Measurements from ENCODE around the gene PLAU.

PLAU gene

DNA sequence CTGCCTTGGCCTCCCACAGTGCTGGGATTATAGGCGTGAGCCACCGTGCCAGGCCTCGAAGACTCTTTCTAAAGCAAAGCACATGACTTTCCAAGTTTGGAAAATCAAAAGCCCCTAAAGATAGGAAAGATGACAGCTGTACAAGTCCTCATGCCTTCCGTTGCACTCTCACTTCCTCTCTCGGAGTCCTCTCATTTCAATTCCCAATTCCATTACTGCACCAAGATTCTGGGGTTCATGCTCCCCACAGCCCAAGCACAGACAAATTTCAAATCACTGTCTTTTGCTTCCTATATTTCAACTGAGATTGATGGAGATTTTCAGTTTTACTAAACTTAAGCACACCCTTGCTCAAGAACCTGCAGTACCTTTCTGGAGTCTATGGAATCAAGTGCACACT is 10.9 kb upstream of the PLAU start:
- Histone ChIP-seq H3K4me1 (ENCODE audit: control insufficient read depth, insufficient read depth, low read length, poor library complexity, severe bottlenecking) (peaks cover 18% of the 10 kb centered on the region), H3K4me3 (ENCODE audit: extremely low read depth, insufficient read depth, low read length, poor library complexity, severe bottlenecking) (no peak overlapping the region), H3K36me3 (ENCODE audit: control insufficient read depth, insufficient read depth, low read length) (no peaks in the 10 kb centered on the region), H3K27ac (ENCODE audit: low read depth, low read length, severe bottlenecking) (no peak overlapping the region), H3K9me3 (ENCODE audit: control insufficient read depth, low read length) (no peaks in the 10 kb centered on the region)
- 92 to 93% methylated on average over 5 of the region's 5 CpGs for WGBS, 2 experiments (ENCODE audit: insufficient coverage in 2 of 2)

DNA sequence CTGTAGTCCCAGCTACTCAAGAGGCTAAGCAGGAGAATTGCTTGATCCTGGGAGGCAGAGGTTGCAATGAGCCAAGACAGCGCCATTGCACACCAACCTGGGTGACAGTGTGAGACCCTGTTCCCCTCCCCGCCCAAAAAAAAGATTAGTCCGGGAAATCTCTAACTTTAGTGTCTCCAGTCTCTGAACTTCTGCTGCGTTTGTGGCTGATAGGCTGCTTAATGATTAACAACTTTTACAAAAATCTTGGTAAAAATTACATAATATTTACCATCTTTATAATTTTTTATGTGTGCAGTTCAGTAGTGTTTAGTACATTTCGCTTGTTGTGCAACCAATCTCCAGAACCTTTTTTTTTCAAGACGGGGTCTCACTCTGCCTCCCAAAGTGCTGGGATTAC is 9.7 kb upstream of the PLAU start:
- H3K36me3 ChIP-seq (ENCODE audit: control insufficient read depth, insufficient read depth, low read length), result no peaks in the 10 kb centered on the region
- no peak overlapping the region for H3K4me3 ChIP-seq (ENCODE audit: extremely low read depth, insufficient read depth, low read length, poor library complexity, severe bottlenecking)
- no peaks in the 10 kb centered on the region for H3K9me3 ChIP-seq (ENCODE audit: control insufficient read depth, low read length)
- no peak overlapping the region for H3K27ac ChIP-seq (ENCODE audit: low read depth, low read length, severe bottlenecking)
- WGBS, 2 experiments (ENCODE audit: insufficient coverage in 2 of 2), result 67 to 76% methylated on average over 3 to 5 of the region's 6 CpGs
- H3K4me1 ChIP-seq (ENCODE audit: control insufficient read depth, insufficient read depth, low read length, poor library complexity, severe bottlenecking), result peaks cover 29% of the 10 kb centered on the region

DNA sequence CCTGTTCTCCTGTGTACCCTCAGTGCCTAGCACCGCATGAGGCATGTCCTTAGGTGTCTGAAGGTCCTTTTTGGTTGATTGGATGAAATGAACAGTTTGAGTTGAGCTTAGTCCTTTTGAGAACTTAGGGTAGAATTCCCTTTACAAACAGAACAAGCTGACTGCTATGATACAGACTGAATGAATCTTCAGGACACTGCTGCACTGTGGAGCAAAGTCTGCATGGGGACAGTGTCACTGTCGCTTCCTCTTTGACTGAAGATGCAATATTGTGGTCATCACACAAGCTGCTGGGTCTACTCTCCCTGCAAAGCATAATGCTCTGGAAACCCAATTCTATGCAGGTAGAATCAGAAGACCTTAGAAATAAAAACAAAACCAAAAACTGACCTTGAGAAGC is 8.6 kb upstream of the PLAU start:
- H3K27ac ChIP-seq (ENCODE audit: low read depth, low read length, severe bottlenecking), result no peak overlapping the region
- H3K36me3 ChIP-seq (ENCODE audit: control insufficient read depth, insufficient read depth, low read length), result no peaks in the 10 kb centered on the region
- H3K4me3 ChIP-seq (ENCODE audit: extremely low read depth, insufficient read depth, low read length, poor library complexity, severe bottlenecking), result no peak overlapping the region
- H3K4me1 ChIP-seq (ENCODE audit: control insufficient read depth, insufficient read depth, low read length, poor library complexity, severe bottlenecking), result peaks cover 37% of the 10 kb centered on the region
- no peaks in the 10 kb centered on the region for H3K9me3 ChIP-seq (ENCODE audit: control insufficient read depth, low read length)
- 83 to 100% methylated on average over 1 of the region's 2 CpGs for WGBS, 2 experiments (ENCODE audit: insufficient coverage in 2 of 2)

DNA sequence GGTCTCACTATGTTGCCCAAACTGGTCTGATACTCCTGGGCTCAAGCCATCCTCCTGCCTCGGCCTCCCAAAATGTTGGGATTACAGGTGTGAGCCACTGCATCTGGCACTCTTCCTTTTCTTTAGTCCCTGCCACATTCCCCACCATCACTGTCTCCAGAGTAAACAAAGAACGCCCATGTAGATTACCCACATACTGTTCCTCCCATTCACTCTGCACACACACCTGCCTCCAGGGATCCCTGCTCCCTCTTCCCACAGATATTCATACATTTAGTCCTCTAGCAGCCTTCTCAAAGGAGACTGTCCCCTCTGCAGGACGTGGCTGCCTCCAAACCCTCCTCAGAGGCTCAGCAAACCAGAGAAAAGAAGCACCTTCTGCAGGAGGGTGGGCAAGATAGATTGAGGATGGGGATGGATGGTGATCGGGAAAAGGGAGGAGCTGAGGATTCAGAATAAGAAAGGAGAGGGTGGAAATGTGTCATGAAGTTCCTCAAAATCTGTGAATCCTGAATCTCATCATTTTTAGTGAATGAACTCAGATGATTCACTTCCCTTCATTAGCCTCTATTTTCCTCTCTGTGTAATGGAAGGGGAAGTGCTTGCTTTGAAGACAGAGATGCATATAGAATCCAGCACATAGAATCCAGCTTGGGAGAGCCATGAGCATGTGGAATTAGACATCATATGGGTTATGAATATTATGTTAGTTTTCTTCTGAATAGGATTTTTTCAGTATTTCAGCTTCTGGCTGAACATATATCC is 5.5 kb upstream of the PLAU start:
- peaks cover 42% of the 10 kb centered on the region for H3K4me1 ChIP-seq (ENCODE audit: control insufficient read depth, insufficient read depth, low read length, poor library complexity, severe bottlenecking)
- no peaks in the 10 kb centered on the region for H3K9me3 ChIP-seq (ENCODE audit: control insufficient read depth, low read length)
- H3K4me3 ChIP-seq (ENCODE audit: extremely low read depth, insufficient read depth, low read length, poor library complexity, severe bottlenecking), result no peak overlapping the region
- peak overlapping the region; percentile 99 for H3K27ac ChIP-seq (ENCODE audit: low read depth, low read length, severe bottlenecking)
- H3K36me3 ChIP-seq (ENCODE audit: control insufficient read depth, insufficient read depth, low read length), result no peaks in the 10 kb centered on the region
- WGBS, 2 experiments (ENCODE audit: insufficient coverage in 2 of 2), result 80 to 82% methylated on average over 2 to 3 of the region's 4 CpGs

DNA sequence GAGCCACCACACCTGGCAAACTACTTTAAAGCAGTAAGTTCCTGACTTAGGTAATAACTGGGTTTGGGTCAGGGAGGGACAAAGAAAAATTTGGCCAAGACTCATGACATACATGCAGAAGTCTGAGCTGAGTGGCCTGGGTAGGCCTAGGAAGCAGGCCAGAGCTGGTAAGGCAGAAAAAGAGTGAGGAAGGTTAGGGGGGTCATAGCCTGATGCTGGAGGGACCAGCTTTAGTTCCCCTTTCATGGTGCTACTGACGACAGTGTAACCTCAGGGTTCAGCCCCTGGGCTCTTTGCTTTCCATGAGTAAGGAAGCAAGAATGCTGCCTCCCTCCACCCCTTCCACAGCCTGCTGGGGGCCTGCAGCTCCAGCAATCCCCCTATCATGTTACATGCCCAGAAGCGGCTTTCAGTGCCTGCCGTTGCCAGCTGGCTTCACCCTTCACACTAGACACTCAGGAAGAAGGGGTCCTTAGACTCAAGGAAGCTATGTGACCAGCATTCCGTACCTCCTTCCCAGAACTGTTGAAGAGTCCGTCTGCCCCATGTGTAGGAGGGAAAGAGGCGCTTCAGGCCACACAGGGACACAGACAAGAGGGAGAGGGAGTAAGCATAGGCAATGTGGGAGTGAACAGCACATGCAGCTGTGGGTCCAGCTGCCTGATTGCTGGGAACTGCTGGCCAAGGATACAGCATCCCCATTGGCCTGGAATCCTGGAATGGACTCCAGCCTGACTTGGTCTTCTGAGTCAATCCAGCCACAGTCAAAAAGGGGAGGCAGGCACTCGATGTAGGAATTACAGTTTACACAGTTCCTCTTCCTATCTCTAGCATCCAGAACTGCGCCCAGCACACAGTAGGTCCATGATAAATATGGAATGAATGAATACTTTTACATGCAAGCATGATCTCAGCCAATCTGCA is 4.1 kb upstream of the PLAU start:
- WGBS, 2 experiments (ENCODE audit: insufficient coverage in 2 of 2), result 8 to 28% methylated on average over 4 to 6 of the region's 8 CpGs
- Histone ChIP-seq H3K36me3 (ENCODE audit: control insufficient read depth, insufficient read depth, low read length) (no peaks in the 10 kb centered on the region), H3K4me3 (ENCODE audit: extremely low read depth, insufficient read depth, low read length, poor library complexity, severe bottlenecking) (no peak overlapping the region), H3K9me3 (ENCODE audit: control insufficient read depth, low read length) (no peaks in the 10 kb centered on the region), H3K4me1 (ENCODE audit: control insufficient read depth, insufficient read depth, low read length, poor library complexity, severe bottlenecking) (peaks cover 42% of the 10 kb centered on the region), H3K27ac (ENCODE audit: low read depth, low read length, severe bottlenecking) (peak overlapping the region; percentile 99)

DNA sequence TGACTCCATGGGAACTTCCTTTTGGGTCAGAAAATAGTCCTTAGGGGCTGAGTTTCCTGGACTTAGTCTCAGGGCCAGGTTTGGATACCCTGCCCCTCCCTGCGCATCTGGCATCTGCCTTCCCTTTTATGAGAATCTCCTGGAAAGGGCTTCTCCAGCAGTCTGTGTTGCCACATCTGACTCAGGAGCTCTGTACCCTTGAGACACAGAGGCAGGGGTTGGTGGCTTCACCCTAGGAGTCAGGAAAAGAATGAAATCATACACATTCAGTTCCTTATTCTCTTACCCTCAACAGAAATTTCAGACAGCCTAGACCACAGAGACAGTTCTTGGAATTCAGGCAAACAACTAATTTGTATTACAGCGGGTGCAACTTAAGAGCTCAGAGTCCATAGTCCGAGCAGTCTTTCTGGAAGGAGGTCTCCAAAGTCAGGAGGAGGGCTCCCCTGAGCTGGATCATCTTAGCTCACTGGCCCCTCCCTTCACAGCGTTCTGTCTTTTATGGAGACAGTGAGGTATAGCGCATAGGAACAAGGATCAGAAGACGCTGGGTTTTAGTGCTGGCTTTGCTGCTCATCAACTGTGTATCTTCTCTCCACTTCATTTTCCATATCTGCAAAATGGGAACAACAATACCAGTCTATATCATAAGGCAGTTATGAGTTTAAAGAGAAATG is 3.0 kb upstream of the PLAU start:
- 86 to 90% methylated on average over 2 to 6 of the region's 6 CpGs for WGBS, 2 experiments (ENCODE audit: insufficient coverage in 2 of 2)
- Histone ChIP-seq H3K4me1 (ENCODE audit: control insufficient read depth, insufficient read depth, low read length, poor library complexity, severe bottlenecking) (peaks cover 42% of the 10 kb centered on the region), H3K4me3 (ENCODE audit: extremely low read depth, insufficient read depth, low read length, poor library complexity, severe bottlenecking) (no peak overlapping the region), H3K9me3 (ENCODE audit: control insufficient read depth, low read length) (no peaks in the 10 kb centered on the region), H3K36me3 (ENCODE audit: control insufficient read depth, insufficient read depth, low read length) (peaks cover 2% of the 10 kb centered on the region), H3K27ac (ENCODE audit: low read depth, low read length, severe bottlenecking) (peak overlapping the region; percentile 99)

DNA sequence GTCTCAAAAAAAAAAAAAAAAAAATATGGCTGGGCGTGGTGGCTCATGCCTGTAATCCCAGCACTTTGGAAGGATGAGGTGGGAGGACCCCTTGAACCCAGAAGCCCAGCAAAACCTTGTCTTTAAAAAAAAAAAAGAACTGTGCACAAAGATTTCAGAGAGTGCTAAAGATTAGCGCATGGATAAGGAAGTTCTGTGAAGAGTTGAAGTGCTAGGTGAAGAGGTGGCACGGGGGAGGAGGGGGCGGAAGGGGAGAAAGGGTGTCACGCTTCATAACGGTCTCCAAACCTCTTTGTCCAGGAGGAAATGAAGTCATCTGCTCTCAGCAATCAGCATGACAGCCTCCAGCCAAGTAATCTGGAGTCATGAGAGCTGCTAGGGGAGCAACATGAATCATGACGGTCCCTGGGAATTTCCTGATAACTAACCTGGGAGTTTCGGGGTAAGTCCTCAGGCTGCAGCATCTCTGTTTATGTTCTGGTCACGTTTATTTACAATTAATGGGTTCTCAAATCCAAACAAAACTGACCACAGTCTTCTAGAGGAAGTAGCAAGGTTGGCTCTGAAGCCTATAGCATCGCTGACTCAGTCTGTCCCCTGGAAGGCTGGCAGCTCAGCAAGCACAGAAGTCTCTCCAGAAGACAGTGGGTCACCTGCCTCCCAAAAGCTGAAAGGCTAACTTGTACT is 1.9 kb upstream of the PLAU start:
- H3K9me3 ChIP-seq (ENCODE audit: control insufficient read depth, low read length), result no peaks in the 10 kb centered on the region
- 30 to 34% methylated on average over 6 to 8 of the region's 10 CpGs for WGBS, 2 experiments (ENCODE audit: insufficient coverage in 2 of 2)
- peak overlapping the region; percentile 76 for H3K27ac ChIP-seq (ENCODE audit: low read depth, low read length, severe bottlenecking)
- peaks cover 49% of the 10 kb centered on the region for H3K4me1 ChIP-seq (ENCODE audit: control insufficient read depth, insufficient read depth, low read length, poor library complexity, severe bottlenecking)
- peaks cover 12% of the 10 kb centered on the region for H3K36me3 ChIP-seq (ENCODE audit: control insufficient read depth, insufficient read depth, low read length)
- no peak overlapping the region for H3K4me3 ChIP-seq (ENCODE audit: extremely low read depth, insufficient read depth, low read length, poor library complexity, severe bottlenecking)

DNA sequence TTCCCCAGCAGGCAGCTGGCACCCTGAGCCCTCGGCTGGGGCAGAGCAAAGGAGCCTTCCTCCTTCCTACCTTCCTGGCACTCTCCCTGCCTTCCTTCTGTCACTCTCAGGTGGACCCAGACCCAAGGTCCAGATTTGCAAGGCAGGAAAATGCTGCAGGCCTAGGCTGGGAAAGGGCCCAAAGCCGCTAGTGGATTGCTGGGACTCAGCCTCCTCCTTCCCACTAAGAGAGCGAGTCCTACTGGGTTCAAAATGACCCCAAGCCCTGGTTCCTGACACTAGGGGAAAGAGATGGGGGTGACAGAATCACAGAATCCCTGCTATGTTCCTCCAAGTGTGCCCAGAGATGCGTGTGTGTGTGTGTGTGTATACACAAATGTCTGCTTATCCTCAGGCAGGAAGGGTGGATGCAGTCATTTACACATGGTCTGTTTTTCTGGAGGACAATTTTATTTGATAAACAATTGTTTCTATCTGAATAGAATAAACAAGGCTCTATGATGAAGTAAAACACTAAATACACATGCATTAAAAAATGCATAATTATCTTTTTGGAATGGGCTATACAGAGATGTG is 1.3 kb upstream of the PLAU start:
- Histone ChIP-seq H3K27ac (ENCODE audit: low read depth, low read length, severe bottlenecking) (peak overlapping the region; percentile 76), H3K4me3 (ENCODE audit: extremely low read depth, insufficient read depth, low read length, poor library complexity, severe bottlenecking) (no peak overlapping the region), H3K9me3 (ENCODE audit: control insufficient read depth, low read length) (no peaks in the 10 kb centered on the region), H3K4me1 (ENCODE audit: control insufficient read depth, insufficient read depth, low read length, poor library complexity, severe bottlenecking) (peaks cover 53% of the 10 kb centered on the region), H3K36me3 (ENCODE audit: control insufficient read depth, insufficient read depth, low read length) (peaks cover 18% of the 10 kb centered on the region)
- 48 to 62% methylated on average over 2 to 3 of the region's 4 CpGs for WGBS, 2 experiments (ENCODE audit: insufficient coverage in 2 of 2)

DNA sequence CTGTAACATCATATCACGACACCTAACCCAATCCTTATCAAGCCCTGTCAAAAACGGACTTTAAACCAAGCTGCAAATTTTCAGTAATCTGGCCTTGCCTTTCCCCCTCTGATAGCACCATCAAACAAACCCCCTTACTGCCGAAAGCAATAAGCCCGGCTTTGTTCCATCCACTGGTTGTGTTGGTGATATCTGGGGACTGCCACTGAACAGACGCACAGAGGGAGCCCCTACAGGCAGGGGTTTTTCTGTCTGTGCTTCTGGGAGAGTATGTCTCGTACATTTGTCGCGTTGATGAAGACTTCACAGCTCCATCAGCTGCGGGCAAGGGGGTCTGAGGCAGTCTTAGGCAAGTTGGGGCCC is 550 bp upstream of the PLAU start:
- H3K4me1 ChIP-seq (ENCODE audit: control insufficient read depth, insufficient read depth, low read length, poor library complexity, severe bottlenecking), result peaks cover 54% of the 10 kb centered on the region
- H3K9me3 ChIP-seq (ENCODE audit: control insufficient read depth, low read length), result no peaks in the 10 kb centered on the region
- 17 to 38% methylated on average over 2 to 7 of the region's 9 CpGs for WGBS, 2 experiments (ENCODE audit: insufficient coverage in 2 of 2)
- H3K36me3 ChIP-seq (ENCODE audit: control insufficient read depth, insufficient read depth, low read length), result peaks cover 26% of the 10 kb centered on the region
- peak overlapping the region; percentile 32 for H3K27ac ChIP-seq (ENCODE audit: low read depth, low read length, severe bottlenecking)
- H3K4me3 ChIP-seq (ENCODE audit: extremely low read depth, insufficient read depth, low read length, poor library complexity, severe bottlenecking), result peak overlapping the region; percentile 66

DNA sequence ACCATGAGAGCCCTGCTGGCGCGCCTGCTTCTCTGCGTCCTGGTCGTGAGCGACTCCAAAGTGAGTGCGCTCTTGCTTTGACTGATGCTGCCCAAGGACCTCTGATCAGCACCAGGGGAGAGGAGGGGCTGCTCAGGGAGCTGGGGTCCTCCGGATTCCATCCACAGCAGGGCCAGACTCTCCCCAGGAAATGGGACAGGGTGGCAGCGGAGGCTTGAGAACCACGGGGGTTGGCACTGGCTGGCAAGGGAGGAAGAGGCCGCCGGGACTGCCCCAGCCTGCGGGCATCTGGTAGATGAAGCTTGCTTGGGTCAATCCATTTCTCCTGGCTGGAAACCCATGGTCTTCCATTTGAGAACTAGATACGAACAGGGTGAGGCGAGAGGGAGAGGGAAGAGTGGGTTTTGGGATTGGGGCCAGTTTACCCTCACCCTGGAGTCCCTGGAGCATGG is 647 bp downstream of the PLAU start:
- Histone ChIP-seq H3K4me3 (ENCODE audit: extremely low read depth, insufficient read depth, low read length, poor library complexity, severe bottlenecking) (peak overlapping the region; percentile 66), H3K27ac (ENCODE audit: low read depth, low read length, severe bottlenecking) (no peak overlapping the region), H3K36me3 (ENCODE audit: control insufficient read depth, insufficient read depth, low read length) (peaks cover 38% of the 10 kb centered on the region), H3K9me3 (ENCODE audit: control insufficient read depth, low read length) (no peaks in the 10 kb centered on the region), H3K4me1 (ENCODE audit: control insufficient read depth, insufficient read depth, low read length, poor library complexity, severe bottlenecking) (peaks cover 43% of the 10 kb centered on the region)
- 7 to 34% methylated on average over 6 to 12 of the region's 14 CpGs for WGBS, 2 experiments (ENCODE audit: insufficient coverage in 2 of 2)
